GM12878 (cell line): Measurements from ENCODE around the gene SORCS2. TPM values are rescaled to one million over a fixed set of nuclear protein-coding genes. Genes with fewer than 3 reads are reported as not detected.

Source experiments
- ATAC-seq: fragments of 200-7000 bp; cut with Tn5 transposase; 3 replicates; pipeline ENCODE4 v1.9.1; 2020; ENCODE audit warnings: mild to moderate bottlenecking, moderate library complexity
- BruUV-seq: library from RNA; stranded (reverse); fragments of 400-500 nt; replicated peaks from 2 replicates; lab custom pipeline; 2021; lab: Mats Ljungman, UMichigan
- CTCF ChIA-PET: fragments of 300-600 bp; sonication (Branson Sonifier 250); formaldehyde crosslinking; extraction: SDS; loops from one replicate; lab custom pipeline; 2021; ENCODE audit warnings: inconsistent platforms; lab: Yijun Ruan, JAX
- POLR2A ChIA-PET: fragments of 350-600 bp; formaldehyde crosslinking; extraction: SDS; loops from one replicate; lab custom pipeline; 2021; ENCODE audit warnings: inconsistent platforms; lab: Charles Lee
- RAD21 ChIA-PET: fragments of 300-600 bp; sonication (Branson Sonifier 250); formaldehyde crosslinking; loops from one replicate; lab custom pipeline; 2023; ENCODE audit warnings: antibody characterized with exemption; ENCODE audit not compliant: unreplicated experiment; lab: Charles Lee
- SMC1A ChIA-PET: fragments of 300-600 bp; sonication (Branson Sonifier 250); formaldehyde crosslinking; loops from one replicate; lab custom pipeline; 2023; ENCODE audit not compliant: unreplicated experiment, uncharacterized antibody; lab: Charles Lee
- DNase-seq: peaks from one replicate; pipeline ENCODE4 v3.0.0-alpha.2; 2011; ENCODE audit warnings: low read depth, low spot score
- FAIRE-seq: peaks from 3 replicates; lab custom pipeline; 2011; peaks lifted over from hg19 to GRCh38; lab: Jason Lieb, UNC
- H2AFZ ChIP-seq: 2 replicates; pipeline ENCODE4 v1.6.0; 2011; ENCODE audit warnings: low read depth, low read length, control low read depth; ENCODE audit not compliant: control insufficient read depth
- H3K27ac ChIP-seq: 2 replicates; pipeline ENCODE4 v1.5.1; 2011; ENCODE audit warnings: control low read depth; ENCODE audit not compliant: control insufficient read depth, insufficient read depth
- H3K27me3 ChIP-seq, 2 experiments: replicated peaks in 1 of 2; 2 replicates each; pipeline versions ENCODE4 v1.6.0 to v1.6.1; 2011; ENCODE audit warnings: low read length in 1 of 2; ENCODE audit not compliant: control insufficient read depth in 2 of 2, insufficient read depth in 2 of 2
- H3K36me3 ChIP-seq, 2 experiments: 2 replicates each; pipeline ENCODE4 v1.5.1; 2011; ENCODE audit warnings: low read length in 1 of 2; ENCODE audit not compliant: control insufficient read depth in 2 of 2, insufficient read depth in 2 of 2
- H3K4me1 ChIP-seq: 2 replicates; pipeline ENCODE4 v1.6.1; 2011; ENCODE audit warnings: mild to moderate bottlenecking, low read length, moderate library complexity, mixed read lengths; ENCODE audit not compliant: control insufficient read depth, insufficient read depth
- H3K4me2 ChIP-seq: 2 replicates; pipeline ENCODE4 v1.6.0; 2011; ENCODE audit warnings: control low read depth; ENCODE audit not compliant: control insufficient read depth, insufficient read depth
- H3K4me3 ChIP-seq: fragments of 200-600 bp; sonication (generic); 2 replicates; pipeline ENCODE4 v1.5.1; 2016
- H3K79me2 ChIP-seq: 2 replicates; pipeline ENCODE4 v1.6.0; 2011; ENCODE audit warnings: low read length; ENCODE audit not compliant: control insufficient read depth, insufficient read depth
- H3K9ac ChIP-seq: 2 replicates; pipeline ENCODE4 v1.8.0; 2011; ENCODE audit warnings: low read length, control low read depth, mixed read lengths; ENCODE audit not compliant: control insufficient read depth, insufficient read depth
- H3K9me3 ChIP-seq: replicated peaks from 3 replicates; pipeline ENCODE4 v1.5.1; 2011; ENCODE audit warnings: mild to moderate bottlenecking, low read length; ENCODE audit not compliant: control insufficient read depth, insufficient read depth
- H4K20me1 ChIP-seq: 2 replicates; pipeline ENCODE4 v1.6.0; 2011; ENCODE audit not compliant: control insufficient read depth, insufficient read depth
- ASH2L ChIP-seq: fragments of 300-600, 200-600 bp; sonication (generic); IDR thresholded peaks from 2 replicates; pipeline ENCODE4 v1.6.1; 2017; ENCODE audit warnings: low read depth, mild to moderate bottlenecking, borderline replicate concordance
- BHLHE40 ChIP-seq, 2 experiments: fragments of 450-650 bp in 1 of 2; IDR thresholded peaks; 2 replicates each; pipeline ENCODE4 v1.6.1; 2011 to 2017; ENCODE audit warnings: low read depth in 2 of 2, borderline replicate concordance in 1 of 2, improper control_type of control experiment in 1 of 2, low read length in 1 of 2, mild to moderate bottlenecking in 1 of 2
- CBFB ChIP-seq: IDR thresholded peaks from 2 replicates; pipeline ENCODE4 v1.6.1; 2016; ENCODE audit warnings: antibody characterized with exemption, low read depth
- NRF1 ChIP-seq: conservative IDR thresholded peaks from 2 replicates; pipeline ENCODE4 v1.6.1; 2011; ENCODE audit warnings: mild to moderate bottlenecking, low read depth, low read length, improper control_type of control experiment
- PAX8 ChIP-seq: fragments of 450-650 bp; IDR thresholded peaks from 2 replicates; pipeline ENCODE4 v1.6.1; 2017; ENCODE audit warnings: mild to moderate bottlenecking, moderate library complexity
- RAD21 ChIP-seq: IDR thresholded peaks from 2 replicates; pipeline ENCODE4 v1.6.1; 2011; ENCODE audit warnings: mild to moderate bottlenecking, low read depth, low read length, moderate library complexity; ENCODE audit not compliant: insufficient read depth
- RAD51 ChIP-seq: fragments of 450-650 bp; IDR thresholded peaks from 2 replicates; pipeline ENCODE4 v1.6.1; 2016; ENCODE audit warnings: moderate library complexity, mild to moderate bottlenecking, inconsistent platforms
- SMARCA5 ChIP-seq: fragments of 450-650 bp; IDR thresholded peaks from 2 replicates; pipeline ENCODE4 v1.6.1; 2017; ENCODE audit warnings: mild to moderate bottlenecking
- SREBF2 ChIP-seq: IDR thresholded peaks from 2 replicates; pipeline ENCODE4 v1.6.1; 2012; ENCODE audit warnings: mild to moderate bottlenecking, low read length
- SUZ12 ChIP-seq: fragments of 200-600 bp; sonication (generic); IDR thresholded peaks from one replicate; pipeline ENCODE4 v1.6.1; 2018; ENCODE audit warnings: antibody characterized with exemption, mild to moderate bottlenecking; ENCODE audit not compliant: unreplicated experiment
- TARDBP ChIP-seq: IDR thresholded peaks from 2 replicates; pipeline ENCODE4 v1.6.1; 2016; ENCODE audit warnings: borderline replicate concordance
- WRNIP1 ChIP-seq: IDR thresholded peaks from 2 replicates; pipeline ENCODE4 v1.6.1; 2011; ENCODE audit warnings: low read depth, low read length, improper control_type of control experiment, borderline replicate concordance
- YBX1 ChIP-seq: fragments of 450-650 bp; IDR thresholded peaks from 2 replicates; pipeline ENCODE4 v1.6.1; 2016; ENCODE audit warnings: antibody characterized with exemption
- ZBED1 ChIP-seq: IDR thresholded peaks from 2 replicates; pipeline ENCODE4 v1.6.1; 2016; ENCODE audit warnings: borderline replicate concordance
- WGBS: methylation state at CpG from one replicate; pipeline ENCODE4 v1.1.6; 2016; ENCODE audit warnings: low lambda C conversion rate; ENCODE audit not compliant: insufficient replicate concordance, insufficient coverage; ENCODE audit errors: missing lambda C conversion rate; 5-methylcytosine and 5-hydroxymethylcytosine counted together
- in situ Hi-C: fragments of 300-500 bp; cut with MboI; formaldehyde crosslinking; loops from 9 replicates; pipeline ENCODE4 v1.14.3; 2018; ENCODE audit warnings: mixed read lengths
- intact Hi-C: fragments of 100-400 bp; cut with micrococcal nuclease; formaldehyde crosslinking; loops from one replicate; pipeline ENCODE4 v1.14.2; 2022; ENCODE audit not compliant: unreplicated experiment
- polyA plus RNA-seq, 11 experiments: library from polyadenylated mRNA; depleted of rRNA in 4 of 11; unstranded in 6 of 11; stranded (reverse) in 5 of 11; fragments of >200 nt; fragmentation: Nextera tagmentation in 4 of 11; fragmentation: Illumina TruSeq in 1 of 11; extraction: Ambion mirVana in 4 of 11; extraction: Trizol in 1 of 11; gene quantifications; 1 replicate in 1 of 11; 2 replicates in 10 of 11; pipeline versions ENCODE4 v1.2.1 to v1.2.3, GENCODE V29; 2011 to 2016; ENCODE audit warnings: inconsistent platforms in 2 of 11, missing spikeins in 2 of 11, low read depth in 1 of 11
- total RNA-seq, 4 experiments: library from RNA; depleted of rRNA in 3 of 4; stranded (reverse); fragments of >200 nt in 3 of 4; fragmentation: Illumina TruSeq in 1 of 4; extraction: Trizol in 1 of 4; gene quantifications; 2 replicates each; pipeline versions ENCODE4 v1.2.1 to v1.2.3, GENCODE V29; 2013 to 2021
- TF ChIP-seq, protein P1 (sequence below): IDR thresholded peaks from 2 replicates; pipeline ENCODE4 v1.6.1; 2012; ENCODE audit warnings: low read depth, low read length, improper control_type of control experiment
- TF ChIP-seq, protein P2 (sequence below): fragments of 450-650 bp; IDR thresholded peaks from 2 replicates; pipeline ENCODE4 v1.6.1; 2017; ENCODE audit warnings: mild to moderate bottlenecking, low read depth, inconsistent platforms; ENCODE audit not compliant: poor library complexity, severe bottlenecking
- TF ChIP-seq, protein P3 (sequence below): IDR thresholded peaks from 2 replicates; pipeline ENCODE4 v1.6.1; 2012; ENCODE audit warnings: low read length, inconsistent platforms
- TF ChIP-seq, protein P4 (sequence below): IDR thresholded peaks from 2 replicates; pipeline ENCODE4 v1.6.1; 2011; ENCODE audit warnings: low read depth, low read length, improper control_type of control experiment, borderline replicate concordance

Gene SORCS2
- total and polyA plus RNA-seq, 10 of the 15 experiments (the other 5 are each of a cell fraction or from before 2014, with no cell fraction given) = 0.01 to 0.15 (median 0.05) TPM; not detected in 5

DNA sequence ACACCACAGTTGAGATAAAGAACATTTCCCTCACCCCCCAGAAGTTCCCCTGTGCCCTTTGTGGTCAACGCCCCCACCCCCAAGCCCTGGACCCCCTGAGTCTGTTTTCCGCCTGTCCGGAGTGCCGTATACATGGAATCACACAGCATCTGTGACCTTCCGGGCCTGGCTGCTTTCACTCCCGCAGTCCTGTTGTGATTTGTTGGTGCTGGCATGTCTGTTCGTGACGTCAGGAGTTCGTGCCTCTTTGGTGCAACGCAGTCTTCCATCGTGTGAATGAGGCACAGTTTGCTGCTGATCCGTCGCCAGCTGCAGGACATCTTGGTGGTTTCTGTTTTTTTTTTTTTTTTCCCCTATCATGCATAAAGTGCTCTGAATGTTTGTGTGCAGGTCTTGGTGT is 180.3 kb downstream of the SORCS2 start (continued):
- TF ChIP-seq RAD51 (no peak), ASH2L (no peak), SMARCA5 (no peak), BHLHE40 (IDR thresholded peaks at IDR 0.05; ENCODE audit: borderline replicate concordance in 1 of 2, low read depth in 2 of 2, low read length in 1 of 2) (no peak), SUZ12 (no peak)
- TF ChIP-seq, protein P1, sequence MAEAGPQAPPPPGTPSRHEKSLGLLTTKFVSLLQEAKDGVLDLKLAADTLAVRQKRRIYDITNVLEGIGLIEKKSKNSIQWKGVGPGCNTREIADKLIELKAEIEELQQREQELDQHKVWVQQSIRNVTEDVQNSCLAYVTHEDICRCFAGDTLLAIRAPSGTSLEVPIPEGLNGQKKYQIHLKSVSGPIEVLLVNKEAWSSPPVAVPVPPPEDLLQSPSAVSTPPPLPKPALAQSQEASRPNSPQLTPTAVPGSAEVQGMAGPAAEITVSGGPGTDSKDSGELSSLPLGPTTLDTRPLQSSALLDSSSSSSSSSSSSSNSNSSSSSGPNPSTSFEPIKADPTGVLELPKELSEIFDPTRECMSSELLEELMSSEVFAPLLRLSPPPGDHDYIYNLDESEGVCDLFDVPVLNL = no peak

DNA sequence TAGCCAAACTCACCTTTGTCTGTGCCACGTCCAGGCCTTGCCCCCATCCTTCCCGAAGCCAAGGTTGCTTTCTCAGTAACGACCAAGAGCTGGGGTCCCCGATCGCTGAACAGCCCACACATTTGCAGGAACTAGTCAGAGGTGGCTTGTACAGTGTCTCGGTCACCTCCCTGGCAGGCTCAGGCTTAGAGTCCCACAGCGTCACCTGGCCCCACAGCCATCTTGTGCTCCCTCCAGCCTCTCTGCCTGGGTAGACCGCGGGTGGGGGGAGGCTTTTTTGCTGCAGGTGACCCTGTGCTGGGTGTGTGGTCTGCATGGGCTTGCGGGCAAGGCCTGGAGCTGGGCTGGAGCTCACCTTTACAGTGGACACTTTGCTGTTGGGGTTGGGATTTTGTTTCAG is 182.2 kb downstream of the SORCS2 start:
- intact Hi-C loops (no loop called here), in situ Hi-C loops (no loop called here)
- no peaks in the 10 kb centered on the region for H3K36me3 ChIP-seq
- SMC1A ChIA-PET = no interaction called here
- H3K27me3 ChIP-seq = no peaks in the 10 kb centered on the region; a peak in 1 of 4 replicates
- DNase-seq = no peak
- no peaks in the 10 kb centered on the region for H3K4me1 ChIP-seq
- H3K4me2 ChIP-seq = no peak overlapping the region
- 39% methylated on average over 10 of the region's 10 CpGs for WGBS
- H2AFZ ChIP-seq = no peak overlapping the region
- H3K9ac ChIP-seq = no peak overlapping the region
- peaks cover 3% of the 10 kb centered on the region; the same call in 1 of the 3 replicates for H3K9me3 ChIP-seq
- H3K27ac ChIP-seq = no peak overlapping the region
- CTCF ChIA-PET = no interaction called here
- no peak for FAIRE-seq
- H3K4me3 ChIP-seq = no peak overlapping the region
- POLR2A ChIA-PET = no interaction called here
- no peak for ATAC-seq
- H4K20me1 ChIP-seq = no peaks in the 10 kb centered on the region
- RAD21 ChIA-PET = no interaction called here
- BruUV-seq = no TSS peak
- no peaks in the 10 kb centered on the region for H3K79me2 ChIP-seq
- TF ChIP-seq SUZ12 (no peak), WRNIP1 (no peak), TARDBP (no peak), SREBF2 (no peak), YBX1 (no peak), NRF1 (no peak), RAD21 (no peak), CBFB (no peak), ZBED1 (no peak), PAX8 (no peak)
- TF ChIP-seq, protein P2, sequence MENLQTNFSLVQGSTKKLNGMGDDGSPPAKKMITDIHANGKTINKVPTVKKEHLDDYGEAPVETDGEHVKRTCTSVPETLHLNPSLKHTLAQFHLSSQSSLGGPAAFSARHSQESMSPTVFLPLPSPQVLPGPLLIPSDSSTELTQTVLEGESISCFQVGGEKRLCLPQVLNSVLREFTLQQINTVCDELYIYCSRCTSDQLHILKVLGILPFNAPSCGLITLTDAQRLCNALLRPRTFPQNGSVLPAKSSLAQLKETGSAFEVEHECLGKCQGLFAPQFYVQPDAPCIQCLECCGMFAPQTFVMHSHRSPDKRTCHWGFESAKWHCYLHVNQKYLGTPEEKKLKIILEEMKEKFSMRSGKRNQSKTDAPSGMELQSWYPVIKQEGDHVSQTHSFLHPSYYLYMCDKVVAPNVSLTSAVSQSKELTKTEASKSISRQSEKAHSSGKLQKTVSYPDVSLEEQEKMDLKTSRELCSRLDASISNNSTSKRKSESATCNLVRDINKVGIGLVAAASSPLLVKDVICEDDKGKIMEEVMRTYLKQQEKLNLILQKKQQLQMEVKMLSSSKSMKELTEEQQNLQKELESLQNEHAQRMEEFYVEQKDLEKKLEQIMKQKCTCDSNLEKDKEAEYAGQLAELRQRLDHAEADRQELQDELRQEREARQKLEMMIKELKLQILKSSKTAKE = no peak
- TF ChIP-seq, protein P3, sequence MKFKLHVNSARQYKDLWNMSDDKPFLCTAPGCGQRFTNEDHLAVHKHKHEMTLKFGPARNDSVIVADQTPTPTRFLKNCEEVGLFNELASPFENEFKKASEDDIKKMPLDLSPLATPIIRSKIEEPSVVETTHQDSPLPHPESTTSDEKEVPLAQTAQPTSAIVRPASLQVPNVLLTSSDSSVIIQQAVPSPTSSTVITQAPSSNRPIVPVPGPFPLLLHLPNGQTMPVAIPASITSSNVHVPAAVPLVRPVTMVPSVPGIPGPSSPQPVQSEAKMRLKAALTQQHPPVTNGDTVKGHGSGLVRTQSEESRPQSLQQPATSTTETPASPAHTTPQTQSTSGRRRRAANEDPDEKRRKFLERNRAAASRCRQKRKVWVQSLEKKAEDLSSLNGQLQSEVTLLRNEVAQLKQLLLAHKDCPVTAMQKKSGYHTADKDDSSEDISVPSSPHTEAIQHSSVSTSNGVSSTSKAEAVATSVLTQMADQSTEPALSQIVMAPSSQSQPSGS = no peak
- TF ChIP-seq, protein P1 = no peak
- TF ChIP-seq, protein P4, sequence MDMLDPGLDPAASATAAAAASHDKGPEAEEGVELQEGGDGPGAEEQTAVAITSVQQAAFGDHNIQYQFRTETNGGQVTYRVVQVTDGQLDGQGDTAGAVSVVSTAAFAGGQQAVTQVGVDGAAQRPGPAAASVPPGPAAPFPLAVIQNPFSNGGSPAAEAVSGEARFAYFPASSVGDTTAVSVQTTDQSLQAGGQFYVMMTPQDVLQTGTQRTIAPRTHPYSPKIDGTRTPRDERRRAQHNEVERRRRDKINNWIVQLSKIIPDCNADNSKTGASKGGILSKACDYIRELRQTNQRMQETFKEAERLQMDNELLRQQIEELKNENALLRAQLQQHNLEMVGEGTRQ = no peak
